WTC11 (cell line): ENCODE data around the gene HCFC1. TPM values are rescaled to one million over a fixed set of nuclear protein-coding genes. Genes with fewer than 3 reads are reported as not detected.

ENCODE experiments used
- ATAC-seq: fragments of 200-7000 bp; cut with Tn5 transposase; 2 replicates; pipeline ENCODE4 v1.10.0; 2021; ENCODE audit warnings: mild to moderate bottlenecking, moderate library complexity
- CTCF ChIA-PET: fragments of 300-600 bp; sonication (Branson Sonifier 250); formaldehyde crosslinking; loops from one replicate; lab custom pipeline; 2021; ENCODE audit warnings: antibody characterized with exemption; lab: Charles Lee
- POLR2A ChIA-PET: fragments of 350-600 bp; sonication (Branson Sonifier 250); formaldehyde crosslinking; loops from one replicate; lab custom pipeline; 2021; ENCODE audit warnings: antibody characterized with exemption; lab: Charles Lee
- DNase-seq: peaks from one replicate; pipeline ENCODE4 v3.0.0; 2021; ENCODE audit warnings: low spot score
- H3K27ac Mint-ChIP-seq: 2 replicates; pipeline ENCODE4 v1.8.0; 2021; ENCODE audit warnings: mixed read lengths
- H3K27me3 Mint-ChIP-seq: 2 replicates; pipeline ENCODE4 v1.8.0; 2021; ENCODE audit warnings: low read depth, mild to moderate bottlenecking, moderate library complexity, mixed read lengths
- H3K36me3 Mint-ChIP-seq: 2 replicates; pipeline ENCODE4 v1.8.0; 2021; ENCODE audit warnings: mixed read lengths
- H3K4me1 Mint-ChIP-seq: 2 replicates; pipeline ENCODE4 v1.8.0; 2022; ENCODE audit warnings: mixed read lengths
- H3K4me3 Mint-ChIP-seq: 2 replicates; pipeline ENCODE4 v1.8.0; 2021; ENCODE audit warnings: mild to moderate bottlenecking, moderate library complexity, mixed read lengths
- H3K9me3 Mint-ChIP-seq: 2 replicates; pipeline ENCODE4 v1.8.0; 2021; ENCODE audit warnings: mixed read lengths
- ATF1 ChIP-seq: sonication (generic); formaldehyde crosslinking; IDR thresholded peaks from 2 replicates; pipeline ENCODE4 v1.8.1; 2023; ENCODE audit warnings: mild to moderate bottlenecking, moderate library complexity, missing genetic modification reagents
- CREB1 ChIP-seq: sonication (generic); formaldehyde crosslinking; IDR thresholded peaks from 2 replicates; pipeline ENCODE4 v1.8.0; 2023; ENCODE audit warnings: mild to moderate bottlenecking, missing genetic modification reagents
- CREM ChIP-seq: sonication (generic); formaldehyde crosslinking; IDR thresholded peaks from 2 replicates; pipeline ENCODE4 v1.8.1; 2022; ENCODE audit warnings: mild to moderate bottlenecking, missing genetic modification reagents, moderate library complexity
- FOXJ3 ChIP-seq: sonication (generic); formaldehyde crosslinking; IDR thresholded peaks from 2 replicates; pipeline ENCODE4 v1.9.0; 2021; ENCODE audit warnings: missing genetic modification reagents, mild to moderate bottlenecking, borderline replicate concordance
- GTF2I ChIP-seq: fragments of 250-450 bp; sonication (Bioruptor Pico); conservative IDR thresholded peaks from 2 replicates; pipeline ENCODE4 v1.4.0; 2021; ENCODE audit warnings: mild to moderate bottlenecking
- NFATC4 ChIP-seq: fragments of 250-450 bp; sonication (Bioruptor Pico); IDR thresholded peaks from 2 replicates; pipeline ENCODE4 v1.9.0; 2021; ENCODE audit warnings: mild to moderate bottlenecking
- NFE2L1 ChIP-seq: sonication (generic); formaldehyde crosslinking; IDR thresholded peaks from 2 replicates; pipeline ENCODE4 v1.8.1; 2023; ENCODE audit warnings: missing genetic modification reagents
- SMAD4 ChIP-seq: sonication (generic); formaldehyde crosslinking; IDR thresholded peaks from 2 replicates; pipeline ENCODE4 v1.8.0; 2022; ENCODE audit warnings: mild to moderate bottlenecking, missing genetic modification reagents
- SP1 ChIP-seq: sonication (generic); formaldehyde crosslinking; conservative IDR thresholded peaks from 2 replicates; pipeline ENCODE4 v1.8.1; 2022; ENCODE audit warnings: missing genetic modification reagents
- TEAD4 ChIP-seq: sonication (generic); formaldehyde crosslinking; IDR thresholded peaks from 2 replicates; pipeline ENCODE4 v1.8.0; 2022; ENCODE audit warnings: mild to moderate bottlenecking, missing genetic modification reagents
- total RNA-seq: library from RNA; stranded (reverse); gene quantifications from 3 replicates; pipeline ENCODE4 v1.2.3, GENCODE V29; 2021
- TF ChIP-seq, protein P1 (sequence below): sonication (generic); formaldehyde crosslinking; IDR thresholded peaks from 2 replicates; pipeline ENCODE4 v1.8.0; 2022; ENCODE audit warnings: missing genetic modification reagents
- TF ChIP-seq, protein P2 (sequence below): sonication (generic); formaldehyde crosslinking; IDR thresholded peaks from 2 replicates; pipeline ENCODE4 v1.8.1; 2023; ENCODE audit warnings: mild to moderate bottlenecking, moderate library complexity, missing genetic modification reagents
- TF ChIP-seq, protein P3 (sequence below): fragments of 250-450 bp; sonication (Bioruptor Pico); IDR thresholded peaks from 2 replicates; pipeline ENCODE4 v2.1.2; 2022; ENCODE audit warnings: mild to moderate bottlenecking, moderate library complexity
- TF ChIP-seq, protein P4 (sequence below): fragments of 250-450 bp; sonication (Bioruptor Pico); IDR thresholded peaks from 2 replicates; pipeline ENCODE4 v1.9.0; 2021; ENCODE audit warnings: mild to moderate bottlenecking
- TF ChIP-seq, protein P5 (sequence below): sonication (generic); formaldehyde crosslinking; IDR thresholded peaks from 2 replicates; pipeline ENCODE4 v1.8.1; 2023; ENCODE audit warnings: mild to moderate bottlenecking, missing genetic modification reagents
- TF ChIP-seq, protein P6 (sequence below): sonication (generic); formaldehyde crosslinking; IDR thresholded peaks from 2 replicates; pipeline ENCODE4 v1.8.0; 2023; ENCODE audit warnings: missing genetic modification reagents
- TF ChIP-seq, protein P7 (sequence below): sonication (generic); formaldehyde crosslinking; IDR thresholded peaks from 2 replicates; pipeline ENCODE4 v1.8.1; 2022; ENCODE audit warnings: low read depth, missing genetic modification reagents, borderline replicate concordance

HCFC1 gene
- total RNA-seq, 1 experiment from 2014 or later, result 130 TPM

DNA sequence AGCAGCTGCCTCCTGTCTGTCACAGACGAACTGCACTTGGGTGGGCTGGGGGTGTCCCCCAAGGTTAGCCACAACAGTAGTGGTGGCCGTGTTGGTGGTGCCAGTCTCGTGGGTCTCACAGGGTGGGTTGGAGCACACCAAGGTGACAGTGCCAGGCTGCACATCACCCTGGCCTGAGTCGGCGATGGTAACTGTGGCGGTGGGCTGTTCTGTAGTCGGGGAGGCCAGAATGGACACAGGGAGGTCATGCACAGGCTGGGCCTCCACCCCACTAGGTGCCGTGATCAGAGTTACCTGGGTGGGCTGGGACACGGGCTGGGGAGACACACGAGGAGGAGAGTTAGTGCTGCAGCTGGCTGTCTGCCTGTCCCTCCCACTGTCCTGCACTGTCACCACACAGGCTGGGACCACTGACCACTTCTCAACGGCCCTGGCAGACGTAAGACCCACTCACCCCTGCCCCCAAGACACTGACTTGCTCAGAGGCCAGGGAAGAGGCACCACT, 16.3 kb downstream of the HCFC1 start (continued):
- TF ChIP-seq, protein P1, sequence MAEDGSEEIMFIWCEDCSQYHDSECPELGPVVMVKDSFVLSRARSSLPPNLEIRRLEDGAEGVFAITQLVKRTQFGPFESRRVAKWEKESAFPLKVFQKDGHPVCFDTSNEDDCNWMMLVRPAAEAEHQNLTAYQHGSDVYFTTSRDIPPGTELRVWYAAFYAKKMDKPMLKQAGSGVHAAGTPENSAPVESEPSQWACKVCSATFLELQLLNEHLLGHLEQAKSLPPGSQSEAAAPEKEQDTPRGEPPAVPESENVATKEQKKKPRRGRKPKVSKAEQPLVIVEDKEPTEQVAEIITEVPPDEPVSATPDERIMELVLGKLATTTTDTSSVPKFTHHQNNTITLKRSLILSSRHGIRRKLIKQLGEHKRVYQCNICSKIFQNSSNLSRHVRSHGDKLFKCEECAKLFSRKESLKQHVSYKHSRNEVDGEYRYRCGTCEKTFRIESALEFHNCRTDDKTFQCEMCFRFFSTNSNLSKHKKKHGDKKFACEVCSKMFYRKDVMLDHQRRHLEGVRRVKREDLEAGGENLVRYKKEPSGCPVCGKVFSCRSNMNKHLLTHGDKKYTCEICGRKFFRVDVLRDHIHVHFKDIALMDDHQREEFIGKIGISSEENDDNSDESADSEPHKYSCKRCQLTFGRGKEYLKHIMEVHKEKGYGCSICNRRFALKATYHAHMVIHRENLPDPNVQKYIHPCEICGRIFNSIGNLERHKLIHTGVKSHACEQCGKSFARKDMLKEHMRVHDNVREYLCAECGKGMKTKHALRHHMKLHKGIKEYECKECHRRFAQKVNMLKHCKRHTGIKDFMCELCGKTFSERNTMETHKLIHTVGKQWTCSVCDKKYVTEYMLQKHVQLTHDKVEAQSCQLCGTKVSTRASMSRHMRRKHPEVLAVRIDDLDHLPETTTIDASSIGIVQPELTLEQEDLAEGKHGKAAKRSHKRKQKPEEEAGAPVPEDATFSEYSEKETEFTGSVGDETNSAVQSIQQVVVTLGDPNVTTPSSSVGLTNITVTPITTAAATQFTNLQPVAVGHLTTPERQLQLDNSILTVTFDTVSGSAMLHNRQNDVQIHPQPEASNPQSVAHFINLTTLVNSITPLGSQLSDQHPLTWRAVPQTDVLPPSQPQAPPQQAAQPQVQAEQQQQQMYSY (CRISPR knock-in tag), result no peak
- TF ChIP-seq, protein P2, sequence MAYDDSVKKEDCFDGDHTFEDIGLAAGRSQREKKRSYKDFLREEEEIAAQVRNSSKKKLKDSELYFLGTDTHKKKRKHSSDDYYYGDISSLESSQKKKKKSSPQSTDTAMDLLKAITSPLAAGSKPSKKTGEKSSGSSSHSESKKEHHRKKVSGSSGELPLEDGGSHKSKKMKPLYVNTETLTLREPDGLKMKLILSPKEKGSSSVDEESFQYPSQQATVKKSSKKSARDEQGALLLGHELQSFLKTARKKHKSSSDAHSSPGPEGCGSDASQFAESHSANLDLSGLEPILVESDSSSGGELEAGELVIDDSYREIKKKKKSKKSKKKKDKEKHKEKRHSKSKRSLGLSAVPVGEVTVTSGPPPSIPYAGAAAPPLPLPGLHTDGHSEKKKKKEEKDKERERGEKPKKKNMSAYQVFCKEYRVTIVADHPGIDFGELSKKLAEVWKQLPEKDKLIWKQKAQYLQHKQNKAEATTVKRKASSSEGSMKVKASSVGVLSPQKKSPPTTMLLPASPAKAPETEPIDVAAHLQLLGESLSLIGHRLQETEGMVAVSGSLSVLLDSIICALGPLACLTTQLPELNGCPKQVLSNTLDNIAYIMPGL, result no peak
- TF ChIP-seq, protein P3, sequence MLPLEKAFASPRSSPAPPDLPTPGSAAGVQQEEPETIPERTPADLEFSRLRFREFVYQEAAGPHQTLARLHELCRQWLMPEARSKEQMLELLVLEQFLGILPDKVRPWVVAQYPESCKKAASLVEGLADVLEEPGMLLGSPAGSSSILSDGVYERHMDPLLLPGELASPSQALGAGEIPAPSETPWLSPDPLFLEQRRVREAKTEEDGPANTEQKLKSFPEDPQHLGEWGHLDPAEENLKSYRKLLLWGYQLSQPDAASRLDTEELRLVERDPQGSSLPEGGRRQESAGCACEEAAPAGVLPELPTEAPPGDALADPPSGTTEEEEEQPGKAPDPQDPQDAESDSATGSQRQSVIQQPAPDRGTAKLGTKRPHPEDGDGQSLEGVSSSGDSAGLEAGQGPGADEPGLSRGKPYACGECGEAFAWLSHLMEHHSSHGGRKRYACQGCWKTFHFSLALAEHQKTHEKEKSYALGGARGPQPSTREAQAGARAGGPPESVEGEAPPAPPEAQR (CRISPR knock-in tag), result no peak
- TF ChIP-seq CREM (CRISPR knock-in tag) (no peak), NFATC4 (CRISPR knock-in tag) (no peak)

DNA sequence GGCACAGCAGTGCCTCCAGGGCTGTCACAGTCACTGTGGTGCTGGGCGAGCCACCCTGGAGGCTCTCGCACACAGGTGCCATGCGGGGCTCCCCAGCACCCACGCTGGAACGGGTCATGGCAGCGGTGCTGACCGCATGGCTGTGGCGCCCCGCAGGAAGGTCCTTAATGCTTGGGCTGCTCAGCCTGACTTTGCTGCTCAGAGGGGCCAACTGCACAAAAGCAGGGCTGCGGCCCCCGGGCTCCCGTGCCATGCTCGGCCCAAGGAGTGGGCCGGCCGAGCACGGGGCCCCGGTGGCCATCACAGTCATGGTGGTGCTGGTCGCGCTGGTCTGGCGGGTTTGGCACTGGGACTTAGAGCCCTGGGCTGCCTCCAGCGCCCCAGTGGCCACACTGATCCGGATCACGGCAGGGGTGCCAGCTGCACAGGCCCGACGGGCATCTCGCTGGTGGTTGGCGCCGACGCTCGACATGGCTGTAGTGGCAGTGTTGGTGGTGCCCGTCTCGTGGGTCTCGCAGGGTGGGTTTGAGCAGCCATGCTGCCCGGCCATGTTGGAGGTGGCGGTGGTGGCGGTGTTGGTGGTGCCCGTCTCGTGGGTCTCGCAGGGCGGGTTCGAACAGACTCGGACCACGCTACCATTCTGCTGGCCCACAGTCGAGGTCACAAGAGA, 16.9 kb downstream of the HCFC1 start:
- H3K36me3 Mint-ChIP-seq, result peaks cover 39% of the 10 kb centered on the region

More for the DNA sequence above, 16.9 kb downstream of the HCFC1 start:
- ChIA-PET POLR2A (no interaction called here), CTCF (no interaction called here)
- H3K27ac Mint-ChIP-seq, result no peak overlapping the region
- H3K9me3 Mint-ChIP-seq, result no peaks in the 10 kb centered on the region
- ATAC-seq (no peak), DNase-seq (no peak)
- H3K27me3 Mint-ChIP-seq, result no peaks in the 10 kb centered on the region
- no peak for TF ChIP-seq FOXJ3 (CRISPR knock-in tag)
- no peak for TF ChIP-seq NFE2L1 (CRISPR knock-in tag)
- TF ChIP-seq, protein P4, sequence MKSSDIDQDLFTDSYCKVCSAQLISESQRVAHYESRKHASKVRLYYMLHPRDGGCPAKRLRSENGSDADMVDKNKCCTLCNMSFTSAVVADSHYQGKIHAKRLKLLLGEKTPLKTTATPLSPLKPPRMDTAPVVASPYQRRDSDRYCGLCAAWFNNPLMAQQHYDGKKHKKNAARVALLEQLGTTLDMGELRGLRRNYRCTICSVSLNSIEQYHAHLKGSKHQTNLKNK (CRISPR knock-in tag), result no peak
- no peak for TF ChIP-seq SP1 (CRISPR knock-in tag)
- TF ChIP-seq SMAD4 (CRISPR knock-in tag), result no peak
- TF ChIP-seq, protein P5, sequence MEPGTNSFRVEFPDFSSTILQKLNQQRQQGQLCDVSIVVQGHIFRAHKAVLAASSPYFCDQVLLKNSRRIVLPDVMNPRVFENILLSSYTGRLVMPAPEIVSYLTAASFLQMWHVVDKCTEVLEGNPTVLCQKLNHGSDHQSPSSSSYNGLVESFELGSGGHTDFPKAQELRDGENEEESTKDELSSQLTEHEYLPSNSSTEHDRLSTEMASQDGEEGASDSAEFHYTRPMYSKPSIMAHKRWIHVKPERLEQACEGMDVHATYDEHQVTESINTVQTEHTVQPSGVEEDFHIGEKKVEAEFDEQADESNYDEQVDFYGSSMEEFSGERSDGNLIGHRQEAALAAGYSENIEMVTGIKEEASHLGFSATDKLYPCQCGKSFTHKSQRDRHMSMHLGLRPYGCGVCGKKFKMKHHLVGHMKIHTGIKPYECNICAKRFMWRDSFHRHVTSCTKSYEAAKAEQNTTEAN (CRISPR knock-in tag), result no peak
- no peak for TF ChIP-seq ATF1 (CRISPR knock-in tag)
- TF ChIP-seq NFATC4 (CRISPR knock-in tag), result no peak
- no peak for TF ChIP-seq CREB1 (CRISPR knock-in tag)
- TF ChIP-seq, protein P6, sequence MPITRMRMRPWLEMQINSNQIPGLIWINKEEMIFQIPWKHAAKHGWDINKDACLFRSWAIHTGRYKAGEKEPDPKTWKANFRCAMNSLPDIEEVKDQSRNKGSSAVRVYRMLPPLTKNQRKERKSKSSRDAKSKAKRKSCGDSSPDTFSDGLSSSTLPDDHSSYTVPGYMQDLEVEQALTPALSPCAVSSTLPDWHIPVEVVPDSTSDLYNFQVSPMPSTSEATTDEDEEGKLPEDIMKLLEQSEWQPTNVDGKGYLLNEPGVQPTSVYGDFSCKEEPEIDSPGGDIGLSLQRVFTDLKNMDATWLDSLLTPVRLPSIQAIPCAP, result no peak
- TF ChIP-seq GTF2I (CRISPR knock-in tag), result no peak
- TF ChIP-seq, protein P3 (CRISPR knock-in tag), result no peak
- TF ChIP-seq TEAD4 (CRISPR knock-in tag), result no peak
- TF ChIP-seq, protein P7, sequence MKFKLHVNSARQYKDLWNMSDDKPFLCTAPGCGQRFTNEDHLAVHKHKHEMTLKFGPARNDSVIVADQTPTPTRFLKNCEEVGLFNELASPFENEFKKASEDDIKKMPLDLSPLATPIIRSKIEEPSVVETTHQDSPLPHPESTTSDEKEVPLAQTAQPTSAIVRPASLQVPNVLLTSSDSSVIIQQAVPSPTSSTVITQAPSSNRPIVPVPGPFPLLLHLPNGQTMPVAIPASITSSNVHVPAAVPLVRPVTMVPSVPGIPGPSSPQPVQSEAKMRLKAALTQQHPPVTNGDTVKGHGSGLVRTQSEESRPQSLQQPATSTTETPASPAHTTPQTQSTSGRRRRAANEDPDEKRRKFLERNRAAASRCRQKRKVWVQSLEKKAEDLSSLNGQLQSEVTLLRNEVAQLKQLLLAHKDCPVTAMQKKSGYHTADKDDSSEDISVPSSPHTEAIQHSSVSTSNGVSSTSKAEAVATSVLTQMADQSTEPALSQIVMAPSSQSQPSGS (CRISPR knock-in tag), result no peak
- no peak for TF ChIP-seq CREM (CRISPR knock-in tag)
- H3K4me1 Mint-ChIP-seq, result no peaks in the 10 kb centered on the region
- H3K4me3 Mint-ChIP-seq, result no peak overlapping the region
